Psoas muscle (tissue), 8 donors: Measurements from ENCODE around the gene ARMCX5. TPM values are rescaled to one million over a fixed set of nuclear protein-coding genes. Genes with fewer than 3 reads are reported as not detected.
A peak's percentile ranks its signal among the peaks of the same experiment; 100 is the strongest.

ENCODE experiments used
- ATAC-seq, 4 donors: fragments of 200-7000 bp; cut with Tn5 transposase; one replicate each; pipeline ENCODE4 v1.9.1; 2020; ENCODE audit warnings: moderate library complexity in 3 of 4, mild to moderate bottlenecking in 2 of 4
- DNase-seq, 2 donors: peaks; one replicate each; pipeline ENCODE4 v3.0.0-alpha.2; 2020
- H3K27ac ChIP-seq: fragments of 200-600 bp; one replicate; pipeline ENCODE4 v1.8.0; 2022
- H3K27me3 ChIP-seq, 3 donors: fragments of 200-600 bp in 1 of 3; one replicate each; pipeline versions ENCODE4 v1.6.1 to v1.8.0; 2013 to 2022; ENCODE audit warnings: low read length in 2 of 3, mild to moderate bottlenecking in 2 of 3, moderate library complexity in 1 of 3; ENCODE audit not compliant: insufficient read depth in 3 of 3
- H3K36me3 ChIP-seq, 2 donors: fragments of 200-600 bp in 1 of 2; one replicate each; pipeline versions ENCODE4 v1.6.1 to v1.8.0; 2013 to 2022; ENCODE audit warnings: low read depth in 1 of 2, mild to moderate bottlenecking in 1 of 2, moderate library complexity in 1 of 2; ENCODE audit not compliant: insufficient read depth in 1 of 2
- H3K4me1 ChIP-seq: fragments of 200-600 bp; one replicate; pipeline ENCODE4 v1.8.0; 2022
- H3K4me3 ChIP-seq: fragments of 200-600 bp; one replicate; pipeline ENCODE4 v1.8.0; 2022; ENCODE audit warnings: mild to moderate bottlenecking
- H3K9me3 ChIP-seq: fragments of 200-600 bp; one replicate; pipeline ENCODE4 v1.8.0; 2022
- WGBS, 3 donors: extraction: QIAGEN DNeasy Blood & Tissue Kit; methylation state at CpG; one replicate each; pipeline versions ENCODE4 v1.1.6 to v1.1.7; 2013; 5-methylcytosine and 5-hydroxymethylcytosine counted together
- intact Hi-C, 2 donors: fragments of 100-400 bp; cut with DNase I; formaldehyde crosslinking; loops; one replicate each; pipeline versions ENCODE4 v1.11.0 to v1.14.2; 2022
- polyA plus RNA-seq, 3 donors: library from polyadenylated mRNA; stranded (reverse); fragments of 200-250 nt; gene quantifications; one replicate each; pipeline ENCODE4 v1.2.3, GENCODE V29; 2013
- total RNA-seq, 4 donors: library from RNA; stranded (reverse); fragmentation: NEBNext Ultra II Directional in 2 of 4; extraction: Animal tissue kit (Norgen Biotek cat#: 25700) in 2 of 4; gene quantifications; one replicate each; pipeline versions ENCODE4 v1.2.1 to v1.2.4, GENCODE V29; 2021 to 2023
- TF ChIP-seq, protein P1 (sequence below): fragments of 200-600 bp; IDR thresholded peaks from one replicate; pipeline ENCODE4 v1.8.0; 2022; ENCODE audit warnings: antibody characterized with exemption
- donor health status: healthy with polysubstance abuse.
- donor health status: DM: no; HTN: no; CAD: no; lungs with moderate emphysema.
- donor health status: Bipolar disorder and iron deficiency.
- donor health status: healthy.
- donor health status: DM: yes; HTN: yes; CAD: no.
- donor health status: DM: no; HTN: no; CAD: no.
- donor health status: DM: no; HTN: no; CAD: no.
- donor health status: DM: yes; HTN: yes; CAD: no.

ARMCX5 gene
- total and polyA plus RNA-seq, 7 donors = 2.4 to 7.4 (median 3.6) TPM

DNA sequence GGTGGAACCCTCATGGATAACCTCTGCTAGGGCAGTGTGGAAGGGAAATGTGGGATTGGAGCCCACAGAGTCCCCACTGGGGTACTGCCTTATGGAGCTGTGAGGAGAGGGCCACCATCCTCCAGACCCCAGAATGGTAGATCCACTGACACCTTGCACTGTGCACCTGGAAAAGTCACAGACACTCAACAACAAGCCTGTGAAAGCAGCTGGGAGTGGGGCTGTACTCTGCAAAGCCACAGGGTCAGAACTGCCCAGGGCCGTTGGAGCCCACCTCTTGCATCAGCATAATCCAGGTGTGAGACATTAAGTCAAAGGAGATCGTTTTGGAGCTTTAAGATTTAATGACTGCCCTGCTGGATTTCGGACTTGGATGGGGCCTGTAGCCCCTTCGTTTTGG lies 11.6 kb downstream of the ARMCX5 start:
- DNase-seq (no peak), ATAC-seq (no peak)
- H3K27ac ChIP-seq = no peak overlapping the region
- no peak overlapping the region for H3K4me3 ChIP-seq
- H3K4me1 ChIP-seq = peaks cover 5% of the 10 kb centered on the region
- intact Hi-C loops = no loop called here
- TF ChIP-seq, protein P1, sequence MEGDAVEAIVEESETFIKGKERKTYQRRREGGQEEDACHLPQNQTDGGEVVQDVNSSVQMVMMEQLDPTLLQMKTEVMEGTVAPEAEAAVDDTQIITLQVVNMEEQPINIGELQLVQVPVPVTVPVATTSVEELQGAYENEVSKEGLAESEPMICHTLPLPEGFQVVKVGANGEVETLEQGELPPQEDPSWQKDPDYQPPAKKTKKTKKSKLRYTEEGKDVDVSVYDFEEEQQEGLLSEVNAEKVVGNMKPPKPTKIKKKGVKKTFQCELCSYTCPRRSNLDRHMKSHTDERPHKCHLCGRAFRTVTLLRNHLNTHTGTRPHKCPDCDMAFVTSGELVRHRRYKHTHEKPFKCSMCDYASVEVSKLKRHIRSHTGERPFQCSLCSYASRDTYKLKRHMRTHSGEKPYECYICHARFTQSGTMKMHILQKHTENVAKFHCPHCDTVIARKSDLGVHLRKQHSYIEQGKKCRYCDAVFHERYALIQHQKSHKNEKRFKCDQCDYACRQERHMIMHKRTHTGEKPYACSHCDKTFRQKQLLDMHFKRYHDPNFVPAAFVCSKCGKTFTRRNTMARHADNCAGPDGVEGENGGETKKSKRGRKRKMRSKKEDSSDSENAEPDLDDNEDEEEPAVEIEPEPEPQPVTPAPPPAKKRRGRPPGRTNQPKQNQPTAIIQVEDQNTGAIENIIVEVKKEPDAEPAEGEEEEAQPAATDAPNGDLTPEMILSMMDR = no peak
- peaks cover 3% of the 10 kb centered on the region for H3K9me3 ChIP-seq
- WGBS, 3 donors = 45 to 94% (median 92%) methylated on average over 4 of the region's 4 CpGs
- H3K36me3 ChIP-seq = no peaks in the 10 kb centered on the region
- H3K27me3 ChIP-seq = no peaks in the 10 kb centered on the region

DNA sequence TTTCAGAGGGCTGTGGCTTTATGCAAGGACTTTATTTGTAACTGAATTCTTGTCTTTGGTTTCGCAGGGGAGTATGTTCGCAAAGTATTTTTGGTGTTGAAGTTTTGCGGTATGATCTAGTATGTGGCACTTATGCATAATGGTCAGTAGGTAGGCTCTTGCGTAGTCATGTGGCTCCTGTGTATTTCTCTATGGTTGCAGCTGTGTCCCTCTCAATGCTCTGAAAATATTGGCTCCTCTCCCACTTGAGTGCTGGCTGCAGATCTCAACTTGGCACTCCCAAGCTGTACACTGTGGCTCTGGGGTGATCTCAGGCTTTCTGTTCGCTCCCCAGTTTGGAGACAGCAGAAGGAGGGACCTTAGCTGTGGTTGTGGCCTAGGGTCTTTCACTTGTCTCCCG lies 24.8 kb downstream of the ARMCX5 start:
- DNase-seq (no peak), ATAC-seq (peak in 3 of 4 donors; percentile 37 to 54 (median 43))
- intact Hi-C loops = no loop called here
- TF ChIP-seq, protein P1 = no peak
- no peaks in the 10 kb centered on the region for H3K4me1 ChIP-seq
- 61 to 80% (median 72%) methylated on average over 5 to 6 of the region's 6 CpGs for WGBS, 3 donors
- no peaks in the 10 kb centered on the region for H3K36me3 ChIP-seq
- no peak overlapping the region for H3K4me3 ChIP-seq
- H3K9me3 ChIP-seq = peaks cover 26% of the 10 kb centered on the region
- no peak overlapping the region for H3K27ac ChIP-seq
- no peaks in the 10 kb centered on the region for H3K27me3 ChIP-seq

DNA sequence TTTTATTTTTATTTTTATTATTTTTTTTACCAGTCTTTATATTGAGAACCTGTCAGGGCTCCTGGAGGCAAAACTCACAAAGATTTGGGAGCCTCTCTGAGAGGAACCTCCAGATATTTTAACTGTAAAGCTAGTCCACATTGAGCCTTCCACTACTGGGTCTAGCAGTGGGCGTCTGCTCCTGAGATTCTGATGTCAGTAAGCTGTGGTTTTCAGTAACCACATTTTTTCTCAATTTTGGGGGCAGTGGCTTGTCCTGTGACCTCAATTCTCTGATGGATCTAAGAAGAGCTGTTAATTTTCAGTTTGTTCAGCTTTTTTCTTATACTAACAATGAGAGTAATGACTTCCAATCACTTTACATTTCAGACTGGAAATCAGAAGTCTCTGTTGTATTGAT lies 28.3 kb downstream of the ARMCX5 start:
- Histone ChIP-seq H3K27me3 (no peaks in the 10 kb centered on the region), H3K4me1 (no peaks in the 10 kb centered on the region), H3K9me3 (no peaks in the 10 kb centered on the region), H3K27ac (no peak overlapping the region), H3K36me3 (no peaks in the 10 kb centered on the region), H3K4me3 (no peak overlapping the region)
- WGBS, 3 donors = 42 to 94% (median 87%) methylated on average over 1 of the region's 1 CpG
- TF ChIP-seq, protein P1 = no peak
- intact Hi-C loops = no loop called here
- ATAC-seq (no peak), DNase-seq (no peak)

DNA sequence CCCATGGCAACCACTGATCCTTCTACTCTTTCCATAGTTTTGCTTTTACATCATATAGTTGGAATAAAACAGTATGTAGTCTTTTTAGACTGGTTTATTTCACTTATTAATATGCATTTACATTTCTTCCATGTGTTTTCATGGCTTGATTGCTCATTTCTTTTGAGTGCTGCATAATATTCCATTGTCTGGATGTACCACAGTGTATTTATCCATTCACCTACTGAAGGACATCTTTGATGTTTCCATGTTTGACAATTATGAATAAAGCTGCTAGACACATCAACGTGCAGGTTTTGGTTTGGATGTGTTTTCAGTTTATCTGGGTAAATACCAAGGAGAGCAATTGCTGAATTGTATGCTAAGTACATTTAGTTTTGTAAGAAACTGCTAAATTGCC lies 38.2 kb downstream of the ARMCX5 start:
- no peak overlapping the region for H3K27ac ChIP-seq
- H3K4me1 ChIP-seq = no peaks in the 10 kb centered on the region
- 54 to 100% (median 94%) methylated on average over 1 of the region's 1 CpG for WGBS, 3 donors
- TF ChIP-seq, protein P1 = no peak
- no peaks in the 10 kb centered on the region for H3K27me3 ChIP-seq
- no peaks in the 10 kb centered on the region for H3K9me3 ChIP-seq
- ATAC-seq (no peak), DNase-seq (no peak)
- no peak overlapping the region for H3K4me3 ChIP-seq
- no peaks in the 10 kb centered on the region for H3K36me3 ChIP-seq
- intact Hi-C loops = no loop called here

DNA sequence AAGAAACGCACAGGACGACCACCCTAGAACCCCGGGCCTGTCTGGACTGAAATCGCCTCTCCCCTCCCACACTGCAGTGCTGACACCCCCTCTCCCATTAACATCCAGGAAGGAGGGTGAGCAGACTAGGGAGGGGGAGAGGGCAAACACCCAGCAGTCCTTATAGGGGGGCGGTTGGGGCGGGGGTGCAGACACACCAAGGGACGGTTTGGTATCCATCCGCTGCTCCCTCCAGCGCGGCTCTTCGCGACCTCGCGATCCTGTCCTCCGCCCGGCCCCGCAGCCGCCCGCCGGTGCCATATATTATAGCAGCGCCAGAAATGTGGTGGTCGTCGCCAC lies 51.6 kb downstream of the ARMCX5 start:
- intact Hi-C loops = no loop called here

More for the DNA sequence above, 51.6 kb downstream of the ARMCX5 start:
- no peaks in the 10 kb centered on the region for H3K36me3 ChIP-seq
- ATAC-seq (peak; percentile 39 to 62 (median 51)), DNase-seq (no peak)
- H3K27me3 ChIP-seq = peaks cover 0 to 14% (median 0%) of the 10 kb centered on the region in 3 donors
- no peaks in the 10 kb centered on the region for H3K4me1 ChIP-seq
- no peak overlapping the region for H3K27ac ChIP-seq
- no peaks in the 10 kb centered on the region for H3K9me3 ChIP-seq
- 2 to 35% methylated on average over 8 to 23 of the region's 23 CpGs; no CpG with 5 or more reads in 1 of the 3 donors for WGBS, 3 donors
- peak overlapping the region; percentile 70 for H3K4me3 ChIP-seq
- TF ChIP-seq, protein P1 = no peak
